ENCODE data around the gene TBC1D7. TPM values are rescaled to one million over a fixed set of nuclear protein-coding genes. Genes with fewer than 3 reads are reported as not detected.

Gene TBC1D7
- total RNA-seq, 2 experiments from 2014 or later: 21.3 to 23.8 TPM

DNA sequence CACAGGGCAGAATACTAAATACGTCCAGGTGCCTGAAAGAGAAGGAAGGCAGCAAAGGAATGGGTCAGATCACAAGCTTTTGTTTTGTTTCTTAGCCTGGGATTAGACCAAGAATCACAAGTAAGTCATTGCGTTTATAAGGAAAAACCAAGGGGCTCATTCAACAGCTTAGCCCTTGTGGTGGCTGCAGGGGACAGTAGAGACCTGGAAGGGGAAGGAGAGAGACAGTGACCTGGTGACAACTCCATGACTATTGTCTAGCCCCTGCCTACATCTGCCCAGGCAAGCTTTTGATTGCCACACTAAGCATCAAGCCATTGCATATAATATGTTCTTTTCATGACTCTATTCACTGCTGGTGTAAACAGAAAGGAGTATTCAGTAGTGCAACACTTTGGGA, 30.2 kb upstream of the TBC1D7 start:
- TF ChIP-seq, protein P1, sequence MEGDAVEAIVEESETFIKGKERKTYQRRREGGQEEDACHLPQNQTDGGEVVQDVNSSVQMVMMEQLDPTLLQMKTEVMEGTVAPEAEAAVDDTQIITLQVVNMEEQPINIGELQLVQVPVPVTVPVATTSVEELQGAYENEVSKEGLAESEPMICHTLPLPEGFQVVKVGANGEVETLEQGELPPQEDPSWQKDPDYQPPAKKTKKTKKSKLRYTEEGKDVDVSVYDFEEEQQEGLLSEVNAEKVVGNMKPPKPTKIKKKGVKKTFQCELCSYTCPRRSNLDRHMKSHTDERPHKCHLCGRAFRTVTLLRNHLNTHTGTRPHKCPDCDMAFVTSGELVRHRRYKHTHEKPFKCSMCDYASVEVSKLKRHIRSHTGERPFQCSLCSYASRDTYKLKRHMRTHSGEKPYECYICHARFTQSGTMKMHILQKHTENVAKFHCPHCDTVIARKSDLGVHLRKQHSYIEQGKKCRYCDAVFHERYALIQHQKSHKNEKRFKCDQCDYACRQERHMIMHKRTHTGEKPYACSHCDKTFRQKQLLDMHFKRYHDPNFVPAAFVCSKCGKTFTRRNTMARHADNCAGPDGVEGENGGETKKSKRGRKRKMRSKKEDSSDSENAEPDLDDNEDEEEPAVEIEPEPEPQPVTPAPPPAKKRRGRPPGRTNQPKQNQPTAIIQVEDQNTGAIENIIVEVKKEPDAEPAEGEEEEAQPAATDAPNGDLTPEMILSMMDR (IDR thresholded peaks at IDR 0.05): no peak
- Mint-ChIP-seq H3K27ac (no peak overlapping the region), H3K4me3 (no peak overlapping the region), H3K9me3 (no peaks in the 10 kb centered on the region), H3K27me3 (no peaks in the 10 kb centered on the region), H3K36me3 (ENCODE audit: low read depth) (peaks cover 4% of the 10 kb centered on the region), H3K4me1 (ENCODE audit: low read depth) (peaks cover 44% of the 10 kb centered on the region)
- ATAC-seq (no peak), DNase-seq (no peak)
- intact Hi-C loops (cut with micrococcal nuclease): loop anchor here (5.0 kb wide), 1 partner anchor 69 kb away; no protein-coding TSS in a partner anchor
- ChIA-PET POLR2A (interaction anchor here (0.5 to 1.9 kb wide), 3 partner anchors 14 to 256 kb away, joined by 3 to 5 read pairs (median 3); partner anchors contain the start of gene NOL7), CTCF (interaction anchor here (0.7 to 2.0 kb wide), 3 partner anchors 14 to 107 kb away, joined by 3 to 10 read pairs (median 5); no protein-coding TSS in a partner anchor)

DNA sequence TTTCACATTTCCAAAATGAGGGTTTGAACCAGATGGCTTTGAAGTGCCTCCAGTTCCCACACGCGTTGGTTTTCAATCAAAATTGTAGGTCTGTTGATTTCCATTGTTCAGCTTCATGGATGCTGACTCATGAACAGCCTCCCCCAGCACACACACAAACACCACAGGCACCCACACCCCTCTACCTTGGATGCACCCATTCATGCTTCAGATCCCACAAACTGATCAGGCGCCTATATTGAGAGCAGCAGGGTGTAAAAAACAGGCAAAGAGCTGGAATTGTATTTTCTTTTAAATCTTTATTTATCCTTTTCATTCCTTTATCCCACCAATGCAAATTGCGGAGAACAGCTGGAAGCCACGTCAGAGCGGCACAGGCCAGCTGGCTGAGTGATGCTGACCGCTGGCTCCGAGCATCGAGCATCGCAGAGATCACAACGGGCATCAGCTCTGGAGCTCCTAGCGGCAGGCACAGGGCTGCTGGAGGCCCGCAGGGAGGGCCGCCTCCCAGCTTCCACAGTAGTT, 29.3 kb upstream of the TBC1D7 start:
- Mint-ChIP-seq H3K9me3 (no peaks in the 10 kb centered on the region), H3K27ac (peak overlapping the region; percentile 34), H3K27me3 (no peaks in the 10 kb centered on the region), H3K36me3 (ENCODE audit: low read depth) (no peaks in the 10 kb centered on the region), H3K4me3 (no peak overlapping the region), H3K4me1 (ENCODE audit: low read depth) (peaks cover 46% of the 10 kb centered on the region)
- ATAC-seq (no peak), DNase-seq (peak; percentile 14)
- TF ChIP-seq, protein P1 (IDR thresholded peaks at IDR 0.05): no peak
- POLR2A ChIA-PET: interaction anchor here (0.6 to 1.9 kb wide), 5 partner anchors 15 to 217 kb away, joined by 3 to 5 read pairs (median 4); no protein-coding TSS in a partner anchor
- intact Hi-C loops (cut with micrococcal nuclease): loop anchor here (2.0 to 5.0 kb wide), 2 partner anchors 70 to 97 kb away; no protein-coding TSS in a partner anchor
- CTCF ChIA-PET: interaction anchor here (0.7 to 2.0 kb wide), 8 partner anchors 15 to 257 kb away, joined by 3 to 10 read pairs (median 4); partner anchors contain the start of genes GFOD1 and NOL7

DNA sequence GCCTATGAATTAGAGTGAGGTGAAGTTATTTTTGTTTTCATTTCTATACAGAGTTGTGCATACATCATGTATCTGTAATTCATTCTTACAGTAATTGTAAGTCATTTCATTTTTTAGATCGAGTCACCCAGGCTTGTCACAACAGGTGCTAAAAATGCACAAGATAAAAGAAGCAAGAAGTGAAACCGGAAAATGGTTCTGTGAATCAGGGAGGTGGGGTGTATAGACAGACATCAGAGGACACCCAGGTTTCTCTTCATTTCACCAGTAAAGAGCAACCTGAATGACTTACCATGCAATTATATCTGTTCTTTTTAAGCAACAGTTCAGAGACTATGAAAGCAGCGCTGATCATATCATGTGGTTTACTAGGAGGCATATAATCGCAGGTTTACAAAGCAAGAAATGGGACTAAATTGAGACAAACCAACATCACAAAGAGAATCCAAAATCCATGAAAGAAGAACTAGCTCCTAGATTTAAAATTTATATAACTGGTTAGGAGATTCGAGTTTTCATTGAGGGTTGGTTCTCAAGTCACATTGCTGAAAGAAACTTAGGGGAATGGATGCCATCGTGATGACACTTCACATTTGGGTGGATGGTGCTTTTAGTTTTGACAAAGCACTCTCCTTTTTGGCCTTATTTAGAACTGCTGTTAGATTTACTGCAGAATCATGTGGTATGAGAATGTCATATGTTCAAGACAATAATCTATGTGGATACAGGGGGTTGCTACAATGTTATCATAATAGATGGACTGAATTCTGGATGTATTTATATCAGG, 27.9 kb upstream of the TBC1D7 start:
- ChIA-PET POLR2A (interaction anchor here (0.9 to 1.4 kb wide), 7 partner anchors 16 to 219 kb away, joined by 3 to 8 read pairs (median 3); partner anchors contain the start of genes SIRT5 and TBC1D7), CTCF (interaction anchor here (0.7 to 2.4 kb wide), 5 partner anchors 27 to 214 kb away, joined by 3 to 6 read pairs (median 5); partner anchors contain the start of gene TBC1D7)
- Mint-ChIP-seq H3K9me3 (no peaks in the 10 kb centered on the region), H3K4me1 (ENCODE audit: low read depth) (peaks cover 46% of the 10 kb centered on the region), H3K36me3 (ENCODE audit: low read depth) (no peaks in the 10 kb centered on the region), H3K4me3 (peak overlapping the region; percentile 68), H3K27ac (peak overlapping the region; percentile 95), H3K27me3 (no peaks in the 10 kb centered on the region)
- peak; percentile 57 for DNase-seq
- peak; percentile 91 for ATAC-seq
- intact Hi-C loops (cut with micrococcal nuclease): loop anchor here (2.0 to 5.0 kb wide), 2 partner anchors 71 to 99 kb away; no protein-coding TSS in a partner anchor
- TF ChIP-seq, protein P1 (IDR thresholded peaks at IDR 0.05): no peak

DNA sequence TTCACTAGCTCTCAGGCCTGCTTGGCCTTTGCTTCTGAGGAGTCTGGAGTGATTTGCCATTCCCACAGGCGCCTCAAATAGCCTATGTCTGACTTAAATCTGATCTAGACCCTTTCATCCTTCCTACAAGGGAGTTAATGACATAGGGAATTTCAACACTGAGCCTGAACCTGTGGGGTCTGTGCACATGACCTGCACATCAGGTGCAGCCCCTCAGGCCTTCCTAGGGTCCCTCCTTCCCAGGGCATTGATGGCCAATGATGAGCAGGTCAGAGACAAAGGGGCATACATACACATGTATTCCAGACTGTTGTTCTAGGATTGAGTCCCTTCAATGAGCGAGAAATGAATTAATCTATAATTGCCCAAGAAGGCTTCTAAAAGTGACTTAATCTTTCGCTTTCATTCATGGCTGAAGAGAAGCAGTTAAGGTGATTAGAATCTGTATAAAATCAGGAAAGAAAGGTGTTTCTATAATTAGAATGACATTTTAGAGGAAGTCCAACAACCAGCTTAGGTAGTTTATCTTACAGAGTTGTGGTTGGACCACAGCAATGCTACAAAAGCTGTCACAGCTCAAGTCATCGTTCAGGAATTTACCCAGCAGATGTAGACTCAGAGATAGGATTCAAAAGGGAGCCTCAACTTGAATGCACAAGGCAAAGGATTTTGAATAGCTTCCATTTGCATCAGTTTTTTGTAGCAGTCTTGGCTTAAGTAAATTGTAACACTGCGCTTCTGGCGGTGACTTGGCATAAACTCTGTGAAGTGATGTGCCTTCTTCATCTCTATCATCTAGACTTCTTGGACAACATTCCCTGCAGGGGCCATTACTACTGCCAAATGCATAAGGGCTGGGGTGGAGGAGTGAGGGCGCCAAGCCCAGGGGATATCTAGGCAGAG, 27.0 kb upstream of the TBC1D7 start:
- Mint-ChIP-seq H3K9me3 (no peaks in the 10 kb centered on the region), H3K27ac (peak overlapping the region; percentile 95), H3K4me3 (peak overlapping the region; percentile 68), H3K4me1 (ENCODE audit: low read depth) (peaks cover 46% of the 10 kb centered on the region), H3K36me3 (ENCODE audit: low read depth) (no peaks in the 10 kb centered on the region), H3K27me3 (no peaks in the 10 kb centered on the region)
- ATAC-seq (peak; percentile 66), DNase-seq (peak; percentile 58)
- intact Hi-C loops (cut with micrococcal nuclease): loop anchor here (5.0 kb wide), 1 partner anchor 72 kb away; no protein-coding TSS in a partner anchor
- TF ChIP-seq, protein P1 (IDR thresholded peaks at IDR 0.05): no peak
- ChIA-PET CTCF (interaction anchor here (0.7 to 2.8 kb wide), 10 partner anchors 11 to 260 kb away, joined by 3 to 14 read pairs (median 4); partner anchors contain the start of genes NOL7, SIRT5 and TBC1D7), POLR2A (interaction anchor here (0.6 to 1.8 kb wide), 12 partner anchors 8 to 220 kb away, joined by 3 to 8 read pairs (median 3); partner anchors contain the start of genes SIRT5 and TBC1D7)

All from activated CD8-positive, alpha-beta T cell treated with anti-CD3 and anti-CD28 coated beads for 36 hours (primary cell).